Stimulated activated naive CD4-positive, alpha-beta T cell treated with Interleukin-2 at 50 U/mL for 16 hours (primary cell): ENCODE results near the gene EPS8L1.
"Not testable (repeated sequence)": the region's sequence is repeated elsewhere in the genome, so short reads cannot be mapped to it uniquely, and the experiment has no call there.

Experiments
- DNase-seq: peaks from one replicate; lab custom pipeline; 2025; lab: John Stamatoyannopoulos, UW

Gene EPS8L1

GRCh38 chr19:55094456-55095259 is 19.0 kb downstream of the EPS8L1 start:
- no peak for DNase-seq

- no peak for DNase-seq
These were observed 19.8 kb downstream of the EPS8L1 start for GRCh38 chr19:55095260-55096060.

GRCh38 chr19:55096061-55096701 is 20.5 kb downstream of the EPS8L1 start:
- no peak for DNase-seq

GRCh38 chr19:55097864-55098715 is 22.4 kb downstream of the EPS8L1 start:
- DNase-seq, result no peak

GRCh38 chr19:55098716-55099556 is 23.3 kb downstream of the EPS8L1 start:
- DNase-seq, result no peak

GRCh38 chr19:55099557-55100506 is 24.2 kb downstream of the EPS8L1 start:
- no peak for DNase-seq

- DNase-seq, result no peak
These were observed 25.6 kb downstream of the EPS8L1 start for GRCh38 chr19:55101261-55101660.

- DNase-seq, result no peak
These were observed 27.5 kb downstream of the EPS8L1 start for GRCh38 chr19:55103190-55103589.

GRCh38 chr19:55105237-55105636 is 29.6 kb downstream of the EPS8L1 start:
- no peak for DNase-seq

GRCh38 chr19:55106591-55106990 is 30.9 kb downstream of the EPS8L1 start:
- DNase-seq, result no peak

GRCh38 chr19:55107252-55107651 is 31.6 kb downstream of the EPS8L1 start:
- DNase-seq, result not testable (repeated sequence)

- DNase-seq, result no peak
These were observed 34.0 kb downstream of the EPS8L1 start for GRCh38 chr19:55109527-55110291.

GRCh38 chr19:55111238-55111831 is 35.7 kb downstream of the EPS8L1 start:
- DNase-seq, result no peak

- no peak for DNase-seq
These were observed 36.6 kb downstream of the EPS8L1 start for GRCh38 chr19:55112246-55112776.

GRCh38 chr19:55112777-55113569 is 37.3 kb downstream of the EPS8L1 start:
- DNase-seq, result no peak

- DNase-seq, result no peak
These were observed 37.9 kb downstream of the EPS8L1 start for GRCh38 chr19:55113570-55114039.

GRCh38 chr19:55114566-55115145 is 39.0 kb downstream of the EPS8L1 start:
- no peak for DNase-seq
